HepG2 (cell line): ENCODE data around the gene CENPE. TPM values are rescaled to one million over a fixed set of nuclear protein-coding genes. Genes with fewer than 3 reads are reported as not detected.

Experiments
- HNF4G ChIP-seq, 2 experiments: sonication (generic) in 1 of 2; formaldehyde crosslinking in 1 of 2; IDR thresholded peaks; 2 replicates each; pipeline versions ENCODE4 v1.4.0 to v1.6.1; 2011 to 2020; ENCODE audit warnings: borderline replicate concordance in 2 of 2, low read depth in 2 of 2, mild to moderate bottlenecking in 2 of 2, low read length in 1 of 2, missing genetic modification reagents in 1 of 2, moderate library complexity in 1 of 2
- SIN3B ChIP-seq: fragments of 150-350 bp; IDR thresholded peaks from 2 replicates; pipeline ENCODE4 v1.6.1; 2014; ENCODE audit warnings: low read length
- ZNF333 ChIP-seq: sonication (generic); formaldehyde crosslinking; IDR thresholded peaks from 2 replicates; pipeline ENCODE4 v1.4.0; 2020; ENCODE audit warnings: mild to moderate bottlenecking, missing genetic modification reagents, borderline replicate concordance
- polyA plus RNA-seq, 8 experiments: library from polyadenylated mRNA; depleted of rRNA in 3 of 8; stranded (reverse) in 7 of 8; unstranded in 1 of 8; fragments of >200 nt; fragmentation: Illumina TruSeq in 4 of 8; extraction: Trizol in 4 of 8; gene quantifications; 2 replicates each; pipeline versions ENCODE4 v1.2.1 to v1.2.3, GENCODE V29; 2011 to 2016; ENCODE audit warnings: low read depth in 4 of 8, missing spikeins in 1 of 8, mixed read lengths in 1 of 8; ENCODE audit not compliant: insufficient read depth in 1 of 8
- total RNA-seq, 5 experiments: library from RNA; depleted of rRNA; stranded (reverse); fragments of >200 nt; fragmentation: Illumina TruSeq; extraction: Trizol; gene quantifications; 2 replicates each; pipeline ENCODE4 v1.2.3, GENCODE V29; 2016; ENCODE audit warnings: low read depth in 1 of 5
- TF ChIP-seq, protein P1 (sequence below): sonication (generic); formaldehyde crosslinking; IDR thresholded peaks from 2 replicates; pipeline ENCODE4 v1.5.0; 2020; ENCODE audit warnings: mild to moderate bottlenecking, missing genetic modification reagents, borderline replicate concordance
- TF ChIP-seq, protein P2 (sequence below): sonication (generic); formaldehyde crosslinking; IDR thresholded peaks from 2 replicates; pipeline ENCODE4 v1.5.1; 2020; ENCODE audit warnings: mild to moderate bottlenecking, moderate library complexity, missing genetic modification reagents

Gene CENPE
- total and polyA plus RNA-seq, 2 of the 13 experiments (the other 11 are each of a cell fraction or from before 2014, with no cell fraction given), result 2.1 to 19.8 TPM

DNA sequence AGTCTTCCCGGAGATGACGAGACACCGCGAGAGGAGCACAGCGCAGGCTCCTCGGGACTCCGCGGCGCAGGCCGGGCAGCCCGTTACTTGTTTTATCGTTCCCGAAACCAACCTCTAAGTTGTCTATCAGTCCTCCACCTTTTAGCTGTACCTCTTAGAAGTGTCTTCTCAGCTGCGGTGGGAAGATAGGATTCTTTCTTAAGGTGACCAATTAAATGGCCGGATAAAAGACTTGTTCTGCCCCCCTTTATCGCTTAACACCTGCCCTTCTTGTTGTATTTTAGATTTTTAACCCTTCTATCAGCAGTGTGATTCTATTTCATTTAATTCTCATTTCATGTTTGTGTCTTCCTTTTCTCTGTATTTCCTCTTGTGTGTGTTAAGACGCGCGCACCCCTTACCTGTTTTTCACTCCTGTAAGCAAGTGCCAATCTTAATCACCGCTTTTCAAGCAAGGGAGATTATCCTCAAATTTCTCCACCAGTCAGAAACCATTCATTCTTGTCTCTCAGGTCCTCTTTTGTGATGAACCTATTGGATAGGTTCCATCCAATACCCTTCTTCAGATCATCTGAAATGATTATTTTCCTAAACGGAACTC is 121.3 kb downstream of the CENPE start, which contains the start of gene SLC9B2 (continued):
- TF ChIP-seq, protein P1, sequence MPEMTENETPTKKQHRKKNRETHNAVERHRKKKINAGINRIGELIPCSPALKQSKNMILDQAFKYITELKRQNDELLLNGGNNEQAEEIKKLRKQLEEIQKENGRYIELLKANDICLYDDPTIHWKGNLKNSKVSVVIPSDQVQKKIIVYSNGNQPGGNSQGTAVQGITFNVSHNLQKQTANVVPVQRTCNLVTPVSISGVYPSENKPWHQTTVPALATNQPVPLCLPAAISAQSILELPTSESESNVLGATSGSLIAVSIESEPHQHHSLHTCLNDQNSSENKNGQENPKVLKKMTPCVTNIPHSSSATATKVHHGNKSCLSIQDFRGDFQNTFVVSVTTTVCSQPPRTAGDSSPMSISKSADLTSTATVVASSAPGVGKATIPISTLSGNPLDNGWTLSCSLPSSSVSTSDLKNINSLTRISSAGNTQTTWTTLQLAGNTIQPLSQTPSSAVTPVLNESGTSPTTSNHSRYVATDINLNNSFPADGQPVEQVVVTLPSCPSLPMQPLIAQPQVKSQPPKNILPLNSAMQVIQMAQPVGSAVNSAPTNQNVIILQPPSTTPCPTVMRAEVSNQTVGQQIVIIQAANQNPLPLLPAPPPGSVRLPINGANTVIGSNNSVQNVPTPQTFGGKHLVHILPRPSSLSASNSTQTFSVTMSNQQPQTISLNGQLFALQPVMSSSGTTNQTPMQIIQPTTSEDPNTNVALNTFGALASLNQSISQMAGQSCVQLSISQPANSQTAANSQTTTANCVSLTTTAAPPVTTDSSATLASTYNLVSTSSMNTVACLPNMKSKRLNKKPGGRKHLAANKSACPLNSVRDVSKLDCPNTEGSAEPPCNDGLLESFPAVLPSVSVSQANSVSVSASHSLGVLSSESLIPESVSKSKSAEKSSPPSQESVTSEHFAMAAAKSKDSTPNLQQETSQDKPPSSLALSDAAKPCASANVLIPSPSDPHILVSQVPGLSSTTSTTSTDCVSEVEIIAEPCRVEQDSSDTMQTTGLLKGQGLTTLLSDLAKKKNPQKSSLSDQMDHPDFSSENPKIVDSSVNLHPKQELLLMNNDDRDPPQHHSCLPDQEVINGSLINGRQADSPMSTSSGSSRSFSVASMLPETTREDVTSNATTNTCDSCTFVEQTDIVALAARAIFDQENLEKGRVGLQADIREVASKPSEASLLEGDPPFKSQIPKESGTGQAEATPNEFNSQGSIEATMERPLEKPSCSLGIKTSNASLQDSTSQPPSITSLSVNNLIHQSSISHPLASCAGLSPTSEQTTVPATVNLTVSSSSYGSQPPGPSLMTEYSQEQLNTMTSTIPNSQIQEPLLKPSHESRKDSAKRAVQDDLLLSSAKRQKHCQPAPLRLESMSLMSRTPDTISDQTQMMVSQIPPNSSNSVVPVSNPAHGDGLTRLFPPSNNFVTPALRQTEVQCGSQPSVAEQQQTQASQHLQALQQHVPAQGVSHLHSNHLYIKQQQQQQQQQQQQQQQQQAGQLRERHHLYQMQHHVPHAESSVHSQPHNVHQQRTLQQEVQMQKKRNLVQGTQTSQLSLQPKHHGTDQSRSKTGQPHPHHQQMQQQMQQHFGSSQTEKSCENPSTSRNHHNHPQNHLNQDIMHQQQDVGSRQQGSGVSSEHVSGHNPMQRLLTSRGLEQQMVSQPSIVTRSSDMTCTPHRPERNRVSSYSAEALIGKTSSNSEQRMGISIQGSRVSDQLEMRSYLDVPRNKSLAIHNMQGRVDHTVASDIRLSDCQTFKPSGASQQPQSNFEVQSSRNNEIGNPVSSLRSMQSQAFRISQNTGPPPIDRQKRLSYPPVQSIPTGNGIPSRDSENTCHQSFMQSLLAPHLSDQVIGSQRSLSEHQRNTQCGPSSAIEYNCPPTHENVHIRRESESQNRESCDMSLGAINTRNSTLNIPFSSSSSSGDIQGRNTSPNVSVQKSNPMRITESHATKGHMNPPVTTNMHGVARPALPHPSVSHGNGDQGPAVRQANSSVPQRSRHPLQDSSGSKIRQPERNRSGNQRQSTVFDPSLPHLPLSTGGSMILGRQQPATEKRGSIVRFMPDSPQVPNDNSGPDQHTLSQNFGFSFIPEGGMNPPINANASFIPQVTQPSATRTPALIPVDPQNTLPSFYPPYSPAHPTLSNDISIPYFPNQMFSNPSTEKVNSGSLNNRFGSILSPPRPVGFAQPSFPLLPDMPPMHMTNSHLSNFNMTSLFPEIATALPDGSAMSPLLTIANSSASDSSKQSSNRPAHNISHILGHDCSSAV, result no peak
- TF ChIP-seq, protein P2, sequence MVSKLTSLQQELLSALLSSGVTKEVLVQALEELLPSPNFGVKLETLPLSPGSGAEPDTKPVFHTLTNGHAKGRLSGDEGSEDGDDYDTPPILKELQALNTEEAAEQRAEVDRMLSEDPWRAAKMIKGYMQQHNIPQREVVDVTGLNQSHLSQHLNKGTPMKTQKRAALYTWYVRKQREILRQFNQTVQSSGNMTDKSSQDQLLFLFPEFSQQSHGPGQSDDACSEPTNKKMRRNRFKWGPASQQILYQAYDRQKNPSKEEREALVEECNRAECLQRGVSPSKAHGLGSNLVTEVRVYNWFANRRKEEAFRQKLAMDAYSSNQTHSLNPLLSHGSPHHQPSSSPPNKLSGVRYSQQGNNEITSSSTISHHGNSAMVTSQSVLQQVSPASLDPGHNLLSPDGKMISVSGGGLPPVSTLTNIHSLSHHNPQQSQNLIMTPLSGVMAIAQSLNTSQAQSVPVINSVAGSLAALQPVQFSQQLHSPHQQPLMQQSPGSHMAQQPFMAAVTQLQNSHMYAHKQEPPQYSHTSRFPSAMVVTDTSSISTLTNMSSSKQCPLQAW (CRISPR knock-in tag), result no peak
- TF ChIP-seq SIN3B (no peak), ZNF333 (CRISPR knock-in tag) (no peak), HNF4G (IDR thresholded peaks at IDR 0.05; ENCODE audit: borderline replicate concordance, low read depth, low read length) (no peak), HNF4G (CRISPR knock-in tag; IDR thresholded peaks at IDR 0.05; ENCODE audit: borderline replicate concordance, low read depth) (no peak)
